Right lobe of liver (tissue), 6 donors: ENCODE measurements around the gene FADS2. TPM values are rescaled to one million over a fixed set of nuclear protein-coding genes. Genes with fewer than 3 reads are reported as not detected.

Experiments used
- ATAC-seq, 4 donors: fragments of 200-7000 bp; cut with Tn5 transposase; one replicate each; pipeline ENCODE4 v1.9.1; 2020; ENCODE audit warnings: mild to moderate bottlenecking in 4 of 4, moderate library complexity in 4 of 4
- DNase-seq, 3 donors: peaks; one replicate each; pipeline ENCODE4 v3.0.0-alpha.2; 2020
- H3K27ac ChIP-seq, 3 donors: fragments of 200-600 bp; one replicate each; pipeline ENCODE4 v1.8.0; 2022
- H3K27me3 ChIP-seq, 2 donors: fragments of 200-600 bp; one replicate each; pipeline ENCODE4 v1.8.0; 2022
- H3K36me3 ChIP-seq, 4 donors: fragments of 200-600 bp; sonication (generic) in 1 of 4; one replicate each; pipeline versions ENCODE4 v1.5.1 to v1.8.0; 2017 to 2022; ENCODE audit warnings: control low read depth in 1 of 4
- H3K4me1 ChIP-seq, 4 donors: fragments of 200-600 bp; sonication (generic) in 1 of 4; one replicate each; pipeline versions ENCODE4 v1.5.1 to v1.8.0; 2017 to 2022; ENCODE audit warnings: control low read depth in 1 of 4
- H3K4me3 ChIP-seq, 3 donors: fragments of 200-600 bp; one replicate each; pipeline ENCODE4 v1.8.0; 2022
- H3K9me3 ChIP-seq, 4 donors: fragments of 200-600 bp; sonication (generic) in 1 of 4; one replicate each; pipeline versions ENCODE4 v1.5.1 to v1.8.0; 2017 to 2022; ENCODE audit warnings: control low read depth in 1 of 4
- POLR2A ChIP-seq: fragments of 450-650 bp; IDR thresholded peaks from one replicate; pipeline ENCODE4 v1.6.1; 2017; ENCODE audit warnings: antibody characterized with exemption, mild to moderate bottlenecking
- WGBS: methylation state at CpG from one replicate; pipeline ENCODE4 v1.1.6; 2018; ENCODE audit warnings: low coverage, low lambda C conversion rate; ENCODE audit not compliant: insufficient coverage; ENCODE audit errors: missing lambda C conversion rate; 5-methylcytosine and 5-hydroxymethylcytosine counted together
- intact Hi-C, 2 donors: fragments of 100-400 bp; cut with DNase I; formaldehyde crosslinking; loops; one replicate each; pipeline versions ENCODE4 v1.11.2 to v1.14.1; 2022
- total RNA-seq, 6 experiments: library from RNA; depleted of rRNA in 2 of 6; stranded (reverse); fragments of >200 nt in 2 of 6; fragmentation: NEBNext Ultra II Directional in 3 of 6; extraction: Animal tissue kit (Norgen Biotek cat#: 25700) in 3 of 6; gene quantifications; one replicate each; pipeline versions ENCODE4 v1.1.0 to v1.2.4, GENCODE V29; 2016 to 2023
- TF ChIP-seq, protein P1 (sequence below), 4 donors: fragments of 200-600 bp in 3 of 4; fragments of 450-650 bp in 1 of 4; IDR thresholded peaks; one replicate each; pipeline versions ENCODE4 v1.5.1 to v1.8.0; 2016 to 2022; ENCODE audit warnings: antibody characterized with exemption in 4 of 4, mild to moderate bottlenecking in 2 of 4
- donor health status: DM: no; HTN: yes; CAD: no.
- donor health status: DM: no; HTN: no; CAD: no.
- donor health status: DM: no; HTN: no; CAD: no.
- donor health status: DM: no; HTN: yes; CAD: no.
- donor health status: DM: no; HTN: yes; CAD: no.

Gene FADS2
- total RNA-seq, 6 experiments from 2014 or later: 4.2 to 166 (median 110) TPM

DNA sequence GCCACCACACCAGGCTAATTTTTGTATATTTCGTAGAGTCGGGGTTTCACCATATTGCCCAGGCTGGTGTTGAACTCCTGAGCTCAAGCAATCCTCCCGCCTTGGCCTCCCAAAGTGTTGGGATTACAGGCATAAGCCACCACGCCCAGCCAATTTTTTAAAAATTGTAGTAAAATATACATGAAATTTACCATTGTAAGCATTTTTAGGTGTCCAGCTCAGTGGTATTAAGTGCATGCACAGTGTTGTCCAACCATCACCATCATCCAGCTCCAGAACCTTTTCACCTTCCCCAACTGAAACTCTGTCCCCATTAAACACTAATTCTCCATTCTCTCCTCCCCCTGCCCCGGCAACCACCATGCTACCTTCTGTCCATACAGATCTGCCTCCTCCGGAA lies 54.8 kb downstream of the FADS2 start:
- no peaks in the 10 kb centered on the region for H3K36me3 ChIP-seq
- WGBS: 86% methylated on average over 5 of the region's 6 CpGs
- no peak for DNase-seq
- TF ChIP-seq POLR2A: no peak
- TF ChIP-seq, protein P1, sequence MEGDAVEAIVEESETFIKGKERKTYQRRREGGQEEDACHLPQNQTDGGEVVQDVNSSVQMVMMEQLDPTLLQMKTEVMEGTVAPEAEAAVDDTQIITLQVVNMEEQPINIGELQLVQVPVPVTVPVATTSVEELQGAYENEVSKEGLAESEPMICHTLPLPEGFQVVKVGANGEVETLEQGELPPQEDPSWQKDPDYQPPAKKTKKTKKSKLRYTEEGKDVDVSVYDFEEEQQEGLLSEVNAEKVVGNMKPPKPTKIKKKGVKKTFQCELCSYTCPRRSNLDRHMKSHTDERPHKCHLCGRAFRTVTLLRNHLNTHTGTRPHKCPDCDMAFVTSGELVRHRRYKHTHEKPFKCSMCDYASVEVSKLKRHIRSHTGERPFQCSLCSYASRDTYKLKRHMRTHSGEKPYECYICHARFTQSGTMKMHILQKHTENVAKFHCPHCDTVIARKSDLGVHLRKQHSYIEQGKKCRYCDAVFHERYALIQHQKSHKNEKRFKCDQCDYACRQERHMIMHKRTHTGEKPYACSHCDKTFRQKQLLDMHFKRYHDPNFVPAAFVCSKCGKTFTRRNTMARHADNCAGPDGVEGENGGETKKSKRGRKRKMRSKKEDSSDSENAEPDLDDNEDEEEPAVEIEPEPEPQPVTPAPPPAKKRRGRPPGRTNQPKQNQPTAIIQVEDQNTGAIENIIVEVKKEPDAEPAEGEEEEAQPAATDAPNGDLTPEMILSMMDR (IDR thresholded peaks at IDR 0.05): no peak
- ATAC-seq: no peak
- H3K9me3 ChIP-seq: no peaks in the 10 kb centered on the region
- H3K4me3 ChIP-seq: no peak overlapping the region
- H3K4me1 ChIP-seq: no peaks in the 10 kb centered on the region
- intact Hi-C loops: loop anchor here in 1 of 2 donors (10.0 kb wide), 1 partner anchor 78 kb away; no protein-coding TSS in a partner anchor
- no peak overlapping the region for H3K27ac ChIP-seq
- no peaks in the 10 kb centered on the region for H3K27me3 ChIP-seq

DNA sequence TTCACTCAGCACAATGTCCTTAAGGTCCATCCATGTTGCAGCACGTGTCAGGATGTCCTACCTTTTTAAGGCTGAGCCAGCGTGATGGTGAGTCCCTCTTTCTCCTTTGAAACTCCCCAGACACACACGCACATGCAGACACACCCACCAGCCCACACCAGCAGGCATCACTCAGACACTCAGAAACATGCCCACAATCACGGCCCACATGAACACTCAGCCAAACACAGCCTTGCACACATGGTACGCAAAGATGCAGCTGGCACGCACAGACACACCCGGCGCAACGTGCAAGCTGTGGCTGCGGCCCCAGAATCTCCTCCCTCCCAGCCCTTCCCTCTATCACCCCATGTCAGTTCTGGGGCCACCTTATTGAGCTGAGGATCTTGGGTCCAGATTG lies 55.2 kb downstream of the FADS2 start:
- DNase-seq: no peak
- 96% methylated on average over 10 of the region's 10 CpGs for WGBS
- TF ChIP-seq POLR2A: no peak
- TF ChIP-seq, protein P1 (IDR thresholded peaks at IDR 0.05): no peak

DNA sequence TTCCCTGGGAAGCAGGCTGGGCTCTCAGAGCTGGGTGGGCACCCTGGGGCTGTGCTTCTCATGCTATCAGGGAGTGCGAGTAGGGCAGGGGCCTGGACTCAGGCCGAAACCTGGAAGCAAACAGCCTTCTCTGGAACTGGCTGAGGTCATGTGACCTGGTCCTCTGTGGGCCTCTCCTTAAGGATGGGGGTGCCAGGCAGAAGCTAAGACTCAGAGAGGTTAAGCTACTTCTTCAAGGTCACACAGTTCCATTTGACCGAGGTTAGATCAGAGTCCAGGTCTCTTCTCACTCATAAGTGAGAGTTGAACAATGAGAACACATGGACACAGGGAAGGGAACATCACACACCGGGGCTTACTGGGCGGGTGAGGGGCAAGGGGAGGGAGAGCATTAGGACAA lies 55.8 kb downstream of the FADS2 start:
- ATAC-seq: no peak
- Histone ChIP-seq H3K4me3 (no peak overlapping the region), H3K4me1 (no peaks in the 10 kb centered on the region), H3K27me3 (no peaks in the 10 kb centered on the region), H3K36me3 (no peaks in the 10 kb centered on the region), H3K27ac (no peak overlapping the region), H3K9me3 (no peaks in the 10 kb centered on the region)
- intact Hi-C loops: loop anchor here in 1 of 2 donors (10.0 kb wide), 1 partner anchor 79 kb away; no protein-coding TSS in a partner anchor
- DNase-seq: no peak
- TF ChIP-seq, protein P1 (IDR thresholded peaks at IDR 0.05): no peak
- no peak for TF ChIP-seq POLR2A
- WGBS: 76% methylated on average over 2 of the region's 5 CpGs

More for the DNA sequence above, 55.2 kb downstream of the FADS2 start:
- Histone ChIP-seq H3K27ac (no peak overlapping the region), H3K27me3 (no peaks in the 10 kb centered on the region), H3K4me1 (no peaks in the 10 kb centered on the region), H3K4me3 (no peak overlapping the region), H3K36me3 (no peaks in the 10 kb centered on the region), H3K9me3 (no peaks in the 10 kb centered on the region)
- intact Hi-C loops: loop anchor here in 1 of 2 donors (10.0 kb wide), 1 partner anchor 79 kb away; no protein-coding TSS in a partner anchor
- ATAC-seq: no peak

DNA sequence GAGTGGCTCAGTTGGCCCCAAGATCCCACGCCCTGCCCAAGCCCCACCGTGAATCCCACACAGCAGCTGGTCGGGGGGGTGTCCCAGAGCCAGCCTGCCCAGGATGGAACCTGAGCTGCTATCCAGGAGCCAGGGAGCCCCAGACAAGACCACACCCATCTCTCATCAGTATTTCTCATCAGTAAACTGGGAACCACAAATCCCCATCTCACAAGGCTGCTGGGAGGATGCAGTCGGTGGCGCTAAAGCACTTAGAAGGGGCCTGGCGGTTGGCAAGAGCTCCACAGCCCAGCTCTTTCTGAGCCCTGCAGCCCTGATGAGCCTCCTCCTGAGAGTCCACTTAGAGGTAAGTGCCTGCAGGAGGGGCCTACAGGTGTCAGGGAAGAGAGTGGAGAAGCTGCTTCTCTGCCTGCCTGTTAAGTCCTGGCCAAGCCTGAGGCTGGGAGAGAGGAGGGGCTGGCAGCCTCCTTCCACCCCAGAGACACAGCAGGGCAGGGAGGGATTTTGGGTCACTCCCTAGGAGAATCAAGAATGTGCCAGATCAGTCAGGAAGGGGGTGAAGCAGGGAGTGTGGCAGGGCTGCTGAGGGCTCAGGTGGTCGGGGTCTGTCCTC lies 57.2 kb downstream of the FADS2 start:
- Histone ChIP-seq H3K9me3 (no peaks in the 10 kb centered on the region), H3K4me1 (peaks cover 0 to 2% (median 0%) of the 10 kb centered on the region in 4 donors), H3K27me3 (no peaks in the 10 kb centered on the region), H3K36me3 (no peaks in the 10 kb centered on the region), H3K4me3 (no peak overlapping the region), H3K27ac (no peak overlapping the region)
- ATAC-seq (no peak), DNase-seq (no peak)
- TF ChIP-seq, protein P1 (IDR thresholded peaks at IDR 0.05): no peak
- TF ChIP-seq POLR2A: no peak
- WGBS: 82% methylated on average over 2 of the region's 7 CpGs
- intact Hi-C loops: loop anchor here in 1 of 2 donors (10.0 kb wide), 1 partner anchor 80 kb away; no protein-coding TSS in a partner anchor
